Kidney (tissue), 14 donors: ENCODE measurements around the gene NKAIN1. TPM values are rescaled to one million over a fixed set of nuclear protein-coding genes. Genes with fewer than 3 reads are reported as not detected.

ENCODE experiments used
- DNase-seq, 5 donors: peaks; one replicate each; pipeline ENCODE4 v3.0.0-alpha.2; 2013 to 2020
- FAIRE-seq: peaks from 2 replicates; lab custom pipeline; 2012; peaks lifted over from hg19 to GRCh38; lab: Jason Lieb, UNC
- H3K27ac ChIP-seq, 2 donors: one replicate each; pipeline ENCODE4 v1.7.0; 2013; ENCODE audit warnings: low read depth in 2 of 2, low read length in 2 of 2, inconsistent platforms in 1 of 2
- H3K27me3 ChIP-seq: one replicate; pipeline ENCODE4 v1.7.1; 2013; ENCODE audit warnings: low read length, inconsistent platforms; ENCODE audit not compliant: control insufficient read depth, insufficient read depth
- H3K36me3 ChIP-seq, 3 donors: one replicate each; pipeline versions ENCODE4 v1.7.0 to v1.7.1; 2013; ENCODE audit warnings: low read length in 3 of 3, control low read depth in 1 of 3, inconsistent platforms in 1 of 3; ENCODE audit not compliant: insufficient read depth in 3 of 3, control insufficient read depth in 2 of 3
- H3K4me1 ChIP-seq, 3 donors: one replicate each; pipeline versions ENCODE4 v1.7.0 to v1.7.1; 2013; ENCODE audit warnings: low read length in 3 of 3, inconsistent platforms in 1 of 3, low read depth in 1 of 3; ENCODE audit not compliant: control insufficient read depth in 2 of 3, insufficient read depth in 2 of 3
- H3K4me3 ChIP-seq, 3 donors: one replicate each; pipeline versions ENCODE4 v1.7.0 to v1.8.1; 2013; ENCODE audit warnings: low read length in 3 of 3, control low read depth in 1 of 3, inconsistent platforms in 1 of 3
- H3K9ac ChIP-seq, 3 donors: one replicate each; pipeline versions ENCODE4 v1.7.0 to v1.7.1; 2013; ENCODE audit warnings: low read length in 3 of 3, control low read depth in 1 of 3, inconsistent platforms in 1 of 3
- H3K9me3 ChIP-seq, 3 donors: one replicate each; pipeline versions ENCODE4 v1.7.0 to v1.7.1; 2013; ENCODE audit warnings: low read length in 3 of 3, control low read depth in 1 of 3, inconsistent platforms in 1 of 3; ENCODE audit not compliant: control insufficient read depth in 2 of 3, insufficient read depth in 1 of 3
- intact Hi-C: fragments of 100-400 bp; cut with DNase I; formaldehyde crosslinking; loops from one replicate; pipeline ENCODE4 v1.11.1; 2022
- polyA plus RNA-seq: library from polyadenylated mRNA; stranded (reverse); fragments of 350-450 nt; fragmentation: Illumina TruSeq; extraction: RNeasy Lipid Tissue Mini Kit (QIAGEN cat#74804); gene quantifications from one replicate; pipeline ENCODE4 v1.2.3, GENCODE V29; 2014; ENCODE audit warnings: low read depth, low replicate concordance; ENCODE audit not compliant: insufficient read depth
- total RNA-seq: library from RNA; stranded (reverse); fragmentation: NEBNext Ultra II Directional; extraction: Animal tissue kit (Norgen Biotek cat#: 25700); gene quantifications from one replicate; pipeline ENCODE4 v1.2.1, GENCODE V29; 2021
- TF ChIP-seq, protein P1 (sequence below): IDR thresholded peaks from 3 replicates; pipeline ENCODE4 v1.5.1; 2012; ENCODE audit warnings: mild to moderate bottlenecking, moderate library complexity, borderline replicate concordance; ENCODE audit not compliant: insufficient read depth; ENCODE audit errors: extremely low read depth
- donor health status: control.
- donor health status: control.
- donor health status: control.
- donor health status: control.
- donor health status: control.
- donor health status: DM: yes; HTN: yes; CAD: no.
- donor health status: Normal renal cell carcinoma (clear cell type).

NKAIN1 gene
- total and polyA plus RNA-seq, 2 donors from 2014 or later: 0.19 to 0.34 TPM

DNA sequence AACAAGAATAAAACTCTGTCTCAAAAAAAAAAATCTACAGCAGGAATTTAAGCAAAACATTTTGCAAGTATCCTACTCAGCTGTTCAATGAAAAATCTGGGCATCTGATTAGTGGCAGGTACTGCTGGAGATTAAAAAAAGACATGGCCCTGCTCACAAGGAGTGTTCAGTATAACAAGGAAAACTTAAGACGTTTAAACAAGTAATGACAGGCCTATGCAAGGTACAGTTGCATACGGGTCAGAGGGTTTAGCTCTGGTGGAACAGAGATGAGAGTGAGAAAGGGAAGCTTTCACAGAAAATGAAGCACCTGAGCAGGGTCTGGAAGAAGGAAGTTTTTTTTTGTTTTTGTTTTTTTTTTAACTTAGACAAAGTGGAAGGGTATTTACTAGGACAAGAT lies 33.9 kb upstream of the NKAIN1 start:
- no peaks in the 10 kb centered on the region for H3K27me3 ChIP-seq
- H3K27ac ChIP-seq: no peak overlapping the region
- DNase-seq (no peak), FAIRE-seq (no peak)
- no peak overlapping the region for H3K9ac ChIP-seq
- no peaks in the 10 kb centered on the region for H3K9me3 ChIP-seq
- TF ChIP-seq, protein P1, sequence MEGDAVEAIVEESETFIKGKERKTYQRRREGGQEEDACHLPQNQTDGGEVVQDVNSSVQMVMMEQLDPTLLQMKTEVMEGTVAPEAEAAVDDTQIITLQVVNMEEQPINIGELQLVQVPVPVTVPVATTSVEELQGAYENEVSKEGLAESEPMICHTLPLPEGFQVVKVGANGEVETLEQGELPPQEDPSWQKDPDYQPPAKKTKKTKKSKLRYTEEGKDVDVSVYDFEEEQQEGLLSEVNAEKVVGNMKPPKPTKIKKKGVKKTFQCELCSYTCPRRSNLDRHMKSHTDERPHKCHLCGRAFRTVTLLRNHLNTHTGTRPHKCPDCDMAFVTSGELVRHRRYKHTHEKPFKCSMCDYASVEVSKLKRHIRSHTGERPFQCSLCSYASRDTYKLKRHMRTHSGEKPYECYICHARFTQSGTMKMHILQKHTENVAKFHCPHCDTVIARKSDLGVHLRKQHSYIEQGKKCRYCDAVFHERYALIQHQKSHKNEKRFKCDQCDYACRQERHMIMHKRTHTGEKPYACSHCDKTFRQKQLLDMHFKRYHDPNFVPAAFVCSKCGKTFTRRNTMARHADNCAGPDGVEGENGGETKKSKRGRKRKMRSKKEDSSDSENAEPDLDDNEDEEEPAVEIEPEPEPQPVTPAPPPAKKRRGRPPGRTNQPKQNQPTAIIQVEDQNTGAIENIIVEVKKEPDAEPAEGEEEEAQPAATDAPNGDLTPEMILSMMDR: no peak
- intact Hi-C loops: no loop called here
- no peaks in the 10 kb centered on the region for H3K4me1 ChIP-seq
- peaks cover 5 to 35% (median 20%) of the 10 kb centered on the region in 3 donors for H3K36me3 ChIP-seq
- no peak overlapping the region for H3K4me3 ChIP-seq

DNA sequence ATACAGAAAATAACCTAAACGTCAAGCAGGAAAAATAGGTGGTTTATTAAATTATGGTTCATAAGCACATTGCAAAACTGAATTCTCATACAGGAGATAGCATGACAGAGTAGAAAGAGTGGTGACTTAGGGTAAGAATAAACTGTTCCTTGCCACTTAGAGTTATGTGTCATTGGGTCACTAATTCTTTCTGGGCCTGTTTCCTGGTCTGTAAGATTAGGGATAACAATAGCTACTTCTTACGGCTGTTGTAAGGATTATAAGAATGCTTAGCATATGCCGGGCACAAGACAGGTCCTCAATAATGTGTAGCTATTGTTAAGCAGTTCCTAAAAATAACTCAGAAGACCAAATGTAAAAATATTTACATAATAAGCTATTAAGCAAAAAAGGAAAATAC lies 32.7 kb upstream of the NKAIN1 start:
- Histone ChIP-seq H3K36me3 (peaks cover 5 to 33% (median 18%) of the 10 kb centered on the region in 3 donors), H3K9ac (no peak overlapping the region), H3K4me1 (no peaks in the 10 kb centered on the region), H3K27me3 (no peaks in the 10 kb centered on the region), H3K4me3 (no peak overlapping the region), H3K27ac (no peak overlapping the region), H3K9me3 (no peaks in the 10 kb centered on the region)
- DNase-seq (no peak), FAIRE-seq (no peak)
- intact Hi-C loops: no loop called here
- TF ChIP-seq, protein P1: no peak

DNA sequence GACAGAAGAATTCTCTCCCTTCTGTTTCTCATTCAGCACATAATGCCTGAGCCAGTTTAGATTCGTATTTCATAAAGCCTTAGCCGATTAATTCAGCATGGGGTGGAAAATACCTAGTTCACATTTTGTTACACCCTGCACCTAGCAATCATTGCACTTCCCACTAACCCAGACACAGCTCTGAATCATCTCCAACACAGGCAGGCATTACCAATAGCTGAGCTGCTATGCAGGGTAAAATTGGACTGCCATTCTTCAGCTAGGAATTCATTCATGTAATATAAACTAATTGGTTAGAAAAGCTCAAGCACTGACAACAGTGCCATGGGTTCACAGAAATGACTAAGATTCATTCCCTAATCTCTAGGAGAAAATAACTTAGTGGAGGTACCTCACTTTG lies 26.9 kb upstream of the NKAIN1 start:
- H3K4me3 ChIP-seq: no peak overlapping the region
- intact Hi-C loops: no loop called here
- H3K9ac ChIP-seq: no peak overlapping the region
- H3K27ac ChIP-seq: no peak overlapping the region
- no peaks in the 10 kb centered on the region for H3K9me3 ChIP-seq
- no peaks in the 10 kb centered on the region for H3K4me1 ChIP-seq
- FAIRE-seq (no peak), DNase-seq (no peak)
- H3K36me3 ChIP-seq: peaks cover 7 to 34% (median 24%) of the 10 kb centered on the region in 3 donors
- TF ChIP-seq, protein P1: no peak
- H3K27me3 ChIP-seq: no peaks in the 10 kb centered on the region

DNA sequence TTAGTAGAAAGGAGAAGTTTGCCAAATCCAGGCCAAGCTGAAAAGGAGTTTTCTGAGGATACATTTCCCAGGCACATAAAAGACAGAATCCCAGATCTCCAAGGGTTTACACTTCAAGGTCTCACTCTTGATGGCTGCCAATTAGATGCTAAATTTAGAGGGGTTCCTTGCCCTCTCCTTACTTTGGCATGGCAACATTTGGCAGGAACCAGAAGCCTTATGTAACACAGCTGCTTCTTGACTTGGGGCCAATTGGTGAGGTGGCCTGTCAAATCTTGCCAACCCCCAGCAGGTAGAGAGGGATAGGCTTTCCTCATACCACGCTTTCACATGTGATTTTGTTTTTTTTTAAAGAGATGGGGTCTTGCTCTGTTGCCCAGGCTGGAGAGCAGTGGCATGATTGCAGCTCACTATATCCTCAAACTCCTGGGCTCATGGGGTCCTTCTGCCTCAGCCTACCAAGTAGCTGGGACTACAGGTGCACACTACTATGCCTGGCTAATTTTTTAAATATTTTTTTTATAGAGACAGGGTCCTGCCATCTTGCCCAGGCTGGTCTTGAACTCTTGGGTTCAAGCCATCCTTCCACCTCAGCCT lies 25.2 kb upstream of the NKAIN1 start:
- Histone ChIP-seq H3K27me3 (no peaks in the 10 kb centered on the region), H3K4me3 (no peak overlapping the region), H3K36me3 (peaks cover 8 to 25% (median 20%) of the 10 kb centered on the region in 3 donors), H3K9me3 (no peaks in the 10 kb centered on the region), H3K9ac (no peak overlapping the region), H3K27ac (no peak overlapping the region), H3K4me1 (no peaks in the 10 kb centered on the region)
- TF ChIP-seq, protein P1: no peak
- intact Hi-C loops: no loop called here
- FAIRE-seq (no peak), DNase-seq (no peak)
